Astrocyte of the cerebellum (primary cell): ENCODE measurements around the gene URM1.
"Not testable (repeated sequence)": the region's sequence is repeated elsewhere in the genome, so short reads cannot be mapped to it uniquely, and the experiment has no call there.

Source experiments
- DNase-seq: peaks from one replicate; pipeline ENCODE4 v3.0.0-alpha.2; 2011; ENCODE audit warnings: low read depth
- H3K4me3 ChIP-seq: 2 replicates; pipeline ENCODE4 v1.5.1; 2011; ENCODE audit warnings: mild to moderate bottlenecking, low read depth, low read length, moderate library complexity
- CTCF ChIP-seq: IDR thresholded peaks from 2 replicates; pipeline ENCODE4 v1.5.1; 2012; ENCODE audit warnings: low read length, low read depth, moderate library complexity, mild to moderate bottlenecking; ENCODE audit errors: missing control alignments
- in situ Hi-C: cut with HindIII; loops from 2 replicates; pipeline ENCODE4 v1.10.0; 2017; ENCODE audit warnings: low sequenced_read_pairs

Gene URM1

DNA sequence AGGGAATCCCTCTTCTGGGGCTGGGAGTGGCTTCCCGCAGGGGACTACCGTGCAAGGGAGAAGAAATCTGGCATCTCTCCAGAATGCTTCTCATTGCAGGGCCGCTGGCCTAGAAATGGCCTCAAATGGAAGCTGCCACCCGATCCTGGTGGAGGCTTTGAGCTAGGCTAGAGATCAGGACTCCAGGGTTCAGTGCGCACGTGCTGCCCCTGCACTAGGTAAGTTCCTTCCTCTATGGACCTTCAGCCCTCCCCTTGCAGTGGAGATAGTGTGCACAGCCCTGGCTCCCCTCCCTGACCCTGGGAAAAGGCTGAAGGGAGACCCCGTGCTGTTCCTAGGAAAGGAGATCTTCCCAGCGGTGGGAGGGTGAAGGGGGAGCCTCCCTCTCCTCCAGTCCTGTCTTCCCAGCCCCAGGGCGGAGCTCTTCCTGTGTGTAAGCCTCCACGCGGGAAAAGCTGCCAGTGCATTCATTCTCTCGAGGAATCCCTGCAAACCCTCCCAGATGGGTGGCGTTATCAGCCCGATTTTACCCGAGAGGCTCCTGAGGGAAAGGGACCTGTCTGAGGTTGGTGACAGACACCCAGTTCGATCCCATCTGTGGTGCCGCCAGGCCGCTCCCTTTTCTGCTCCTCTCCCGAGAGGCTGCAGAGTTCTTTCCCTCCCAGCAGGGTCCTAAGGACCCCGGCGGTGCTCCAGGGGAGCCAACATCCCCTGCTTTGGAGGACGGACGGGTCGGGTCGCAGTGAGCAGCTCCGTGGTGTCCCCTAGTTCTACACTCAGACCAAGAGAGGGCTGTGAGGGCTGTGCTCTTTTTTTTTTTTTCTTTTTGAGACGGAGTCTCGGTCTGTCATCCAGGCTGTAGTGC, 48.1 kb downstream of the URM1 start:
- in situ Hi-C loops = no loop called here

GRCh38 chr9:128420060-128420650, 49.0 kb downstream of the URM1 start:
- peak overlapping the region; percentile 77 for H3K4me3 ChIP-seq
- no peak for DNase-seq
- TF ChIP-seq CTCF = peak; percentile 87
- in situ Hi-C loops = no loop called here

More for the DNA sequence above, 48.1 kb downstream of the URM1 start:
- no peak overlapping the region for H3K4me3 ChIP-seq
- no peak for TF ChIP-seq CTCF
- no peak for DNase-seq

- peak; percentile 4 for TF ChIP-seq CTCF
- H3K4me3 ChIP-seq = peak within 1 kb of the TSS; percentile 77
- DNase-seq = no peak
- in situ Hi-C loops = no loop called here
These were observed 49.7 kb downstream of the URM1 start, which contains the start of gene CERCAM for GRCh38 chr9:128420651-128421481. CERCAM (plus strand) TSS chr9:128420857; CDS start chr9:128420878, 21 bp downstream.

DNA sequence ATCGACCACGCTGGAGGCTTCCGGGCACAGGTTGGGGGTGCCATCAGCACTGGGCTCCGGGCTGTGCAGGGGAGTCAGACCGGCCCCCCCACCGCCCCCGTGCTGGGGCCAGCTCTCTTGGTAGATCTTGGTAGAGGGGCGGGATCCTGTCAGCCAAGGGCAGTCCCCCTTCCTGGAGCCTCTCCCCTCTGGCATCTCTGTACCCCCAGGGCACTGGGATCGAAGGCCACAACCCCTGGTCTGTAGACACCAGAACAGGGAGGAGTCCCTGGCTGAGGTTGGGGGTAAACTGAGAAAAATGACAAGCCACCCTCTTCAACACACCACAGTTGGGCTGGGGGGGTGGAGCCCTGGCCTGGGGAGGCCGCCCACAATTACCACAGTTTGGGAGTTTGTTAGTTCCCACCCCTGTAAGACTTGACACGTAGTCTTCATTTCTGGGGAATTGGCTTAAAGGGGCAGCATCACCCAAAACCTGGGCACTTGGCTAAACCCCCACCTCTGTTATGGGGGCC, 50.4 kb downstream of the URM1 start:
- no peak for DNase-seq
- peak overlapping the region; percentile 77 for H3K4me3 ChIP-seq
- in situ Hi-C loops = no loop called here
- no peak for TF ChIP-seq CTCF

DNA sequence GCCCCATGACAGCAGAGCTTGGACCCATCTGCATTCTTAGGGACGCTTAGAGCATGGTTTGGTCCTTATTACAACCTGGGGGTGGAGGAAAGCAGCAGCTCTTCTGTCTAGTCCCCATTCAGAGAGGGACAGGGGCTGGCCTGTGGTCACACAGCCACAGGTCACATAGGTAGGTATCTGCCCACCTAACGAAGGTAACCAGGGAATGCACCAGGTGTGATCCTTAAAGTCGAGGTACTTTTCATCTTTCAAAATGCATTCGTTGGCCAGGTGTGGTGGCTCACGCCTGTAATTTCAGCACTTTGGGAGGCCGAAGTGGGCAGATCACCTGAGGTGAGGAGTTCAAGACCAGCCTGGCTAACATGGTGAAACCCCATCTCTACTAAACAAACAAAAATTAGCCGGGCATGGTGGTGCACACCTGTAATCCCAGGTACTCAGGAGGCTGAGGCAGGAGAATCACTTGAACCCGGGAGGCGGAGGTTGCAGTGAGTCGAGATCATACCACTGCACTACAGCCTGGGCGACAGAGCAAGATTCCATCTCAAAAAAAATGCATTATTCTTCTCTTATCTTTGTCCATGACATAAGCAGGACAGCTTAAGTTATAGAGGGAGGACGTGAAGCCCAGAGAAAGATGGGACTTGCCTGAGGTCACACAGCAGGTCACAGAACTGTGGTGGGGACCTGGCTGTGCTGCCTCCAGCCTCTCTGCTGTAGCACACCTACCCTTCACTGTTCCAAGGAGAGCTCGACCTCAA, 51.0 kb downstream of the URM1 start:
- DNase-seq, in situ Hi-C loops: not testable (repeated sequence)
- peak overlapping the region; percentile 77 for H3K4me3 ChIP-seq

- no peak for TF ChIP-seq CTCF
- in situ Hi-C loops = no loop called here
- no peak overlapping the region for H3K4me3 ChIP-seq
- DNase-seq = no peak
These were observed 51.6 kb downstream of the URM1 start for GRCh38 chr9:128422783-128423150.

DNA sequence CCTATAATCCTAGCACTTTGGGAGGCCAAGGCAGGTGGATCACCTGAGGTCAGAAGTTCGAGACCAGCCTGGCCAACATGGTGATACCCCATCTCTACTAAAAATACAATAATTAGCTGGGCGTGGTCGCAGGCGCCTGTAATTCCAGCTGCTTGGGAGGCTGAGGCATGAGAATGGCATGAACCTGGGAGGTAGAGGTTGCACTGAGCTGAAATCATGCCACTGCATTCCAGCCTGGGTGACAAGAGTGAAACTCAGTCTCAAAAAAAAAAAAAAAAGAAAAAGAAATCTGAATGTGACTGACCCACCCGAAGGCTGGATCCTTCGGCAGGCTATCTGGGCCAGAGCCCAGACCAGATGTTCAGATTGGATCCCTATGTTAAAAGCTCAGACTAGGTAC, 52.2 kb downstream of the URM1 start:
- in situ Hi-C loops, DNase-seq, H3K4me3 ChIP-seq: not testable (repeated sequence)
